Endothelial cell of umbilical vein (primary cell): ENCODE results near the gene KIRREL1. TPM values are rescaled to one million over a fixed set of nuclear protein-coding genes. Genes with fewer than 3 reads are reported as not detected.

ENCODE experiments used
- BruUV-seq: library from RNA; stranded (reverse); fragments of 400-500 nt; replicated peaks from 2 replicates; lab custom pipeline; 2021; lab: Mats Ljungman, UMichigan
- CTCF ChIA-PET: fragments of 300-600, 350-600 bp; sonication (Branson Sonifier 250); formaldehyde crosslinking; loops from one replicate; lab custom pipeline; 2021; ENCODE audit warnings: antibody characterized with exemption, inconsistent platforms; lab: Charles Lee
- POLR2A ChIA-PET: fragments of 300-600, 350-600 bp; sonication (Branson Sonifier 250); formaldehyde crosslinking; loops from one replicate; lab custom pipeline; 2021; ENCODE audit warnings: antibody characterized with exemption, inconsistent platforms; lab: Charles Lee
- DNase-seq: peaks from one replicate; pipeline ENCODE4 v3.0.0-alpha.2; 2011; ENCODE audit warnings: low read depth, low spot score
- FAIRE-seq: peaks from 2 replicates; lab custom pipeline; 2011; peaks lifted over from hg19 to GRCh38; lab: Jason Lieb, UNC
- H2AFZ ChIP-seq: 2 replicates; pipeline ENCODE4 v1.6.0; 2012; ENCODE audit warnings: low read depth, low read length, control low read depth, inconsistent platforms
- H3K27ac ChIP-seq: 2 replicates; pipeline ENCODE4 v1.5.1; 2011; ENCODE audit warnings: low read depth, mild to moderate bottlenecking, control low read depth, low read length, moderate library complexity; ENCODE audit not compliant: insufficient read depth
- H3K27me3 ChIP-seq, 2 experiments: 2 replicates each; pipeline versions ENCODE4 v1.6.0 to v1.6.1; 2011; ENCODE audit warnings: low read length in 2 of 2, mixed read lengths in 1 of 2; ENCODE audit not compliant: control insufficient read depth in 2 of 2, insufficient read depth in 2 of 2
- H3K36me3 ChIP-seq, 2 experiments: 2 replicates in 1 of 2; 3 replicates in 1 of 2; pipeline ENCODE4 v1.5.1; 2011; ENCODE audit warnings: low read length in 2 of 2, mild to moderate bottlenecking in 1 of 2, moderate library complexity in 1 of 2; ENCODE audit not compliant: control insufficient read depth in 2 of 2, insufficient read depth in 2 of 2; ENCODE audit errors: extremely low read depth in 1 of 2
- H3K4me1 ChIP-seq: 3 replicates; pipeline ENCODE4 v1.5.1; 2011; ENCODE audit warnings: mild to moderate bottlenecking, low read length; ENCODE audit not compliant: control insufficient read depth, insufficient read depth; ENCODE audit errors: extremely low read depth
- H3K4me2 ChIP-seq: 2 replicates; pipeline ENCODE4 v1.6.1; 2011; ENCODE audit warnings: low read length, control low read depth, mixed read lengths; ENCODE audit not compliant: insufficient read depth
- H3K4me3 ChIP-seq, 3 experiments: fragments of 200-600 bp in 1 of 3; sonication (generic), shearing (Covaris generic) in 1 of 3; replicated peaks in 1 of 3; 2 replicates each; pipeline ENCODE4 v1.5.1; 2011 to 2016; ENCODE audit warnings: control low read depth in 3 of 3, low read length in 3 of 3, mild to moderate bottlenecking in 2 of 3, inconsistent platforms in 1 of 3, low read depth in 1 of 3, moderate library complexity in 1 of 3; ENCODE audit not compliant: insufficient read depth in 1 of 3
- H3K79me2 ChIP-seq: 2 replicates; pipeline ENCODE4 v1.6.0; 2012; ENCODE audit warnings: low read length, inconsistent platforms; ENCODE audit not compliant: control insufficient read depth, insufficient read depth
- H3K9ac ChIP-seq: replicated peaks from 2 replicates; pipeline ENCODE3; 2011; ENCODE audit warnings: low read length, control low read depth; ENCODE audit not compliant: insufficient read depth; ENCODE audit errors: extremely low read depth
- H3K9me1 ChIP-seq: replicated peaks from 3 replicates; pipeline ENCODE4 v1.6.0; 2011; ENCODE audit warnings: mild to moderate bottlenecking, low read length; ENCODE audit not compliant: control insufficient read depth, insufficient read depth; ENCODE audit errors: extremely low read depth
- H3K9me3 ChIP-seq: replicated peaks from 2 replicates; pipeline ENCODE4 v1.5.1; 2012; ENCODE audit warnings: low read length, inconsistent platforms; ENCODE audit not compliant: control insufficient read depth, insufficient read depth
- H4K20me1 ChIP-seq: replicated peaks from 2 replicates; pipeline ENCODE3; 2011; ENCODE audit warnings: mild to moderate bottlenecking, low read length; ENCODE audit not compliant: control insufficient read depth, insufficient read depth; ENCODE audit errors: extremely low read depth
- CTCF ChIP-seq, 2 donors: IDR thresholded peaks; 1 replicate in 1 of 2; 2 replicates in 1 of 2; pipeline ENCODE4 v1.5.1; 2011; ENCODE audit warnings: low read length in 2 of 2, mild to moderate bottlenecking in 2 of 2, moderate library complexity in 2 of 2, control low read depth in 1 of 2, inconsistent platforms in 1 of 2, low read depth in 1 of 2; ENCODE audit not compliant: insufficient read depth in 1 of 2; ENCODE audit errors: extremely low read depth in 1 of 2
- FOS ChIP-seq: IDR thresholded peaks from 2 replicates; pipeline ENCODE4 v1.6.1; 2011; ENCODE audit warnings: mild to moderate bottlenecking, low read length, moderate library complexity, borderline replicate concordance; ENCODE audit not compliant: insufficient read depth
- GATA2 ChIP-seq: IDR thresholded peaks from 2 replicates; pipeline ENCODE4 v1.7.0; 2011; ENCODE audit warnings: low read depth, mild to moderate bottlenecking, moderate library complexity, mixed read lengths, low read length; ENCODE audit not compliant: insufficient read length, insufficient read depth
- JUN ChIP-seq: IDR thresholded peaks from 2 replicates; pipeline ENCODE4 v1.6.1; 2011; ENCODE audit warnings: borderline replicate concordance, low read depth; ENCODE audit not compliant: insufficient read length, insufficient read depth
- MAX ChIP-seq: IDR thresholded peaks from 2 replicates; pipeline ENCODE4 v1.6.1; 2011; ENCODE audit not compliant: insufficient read depth, insufficient read length
- MYC ChIP-seq: IDR thresholded peaks from one replicate; pipeline ENCODE4 v1.6.1; 2011; ENCODE audit warnings: mild to moderate bottlenecking, low read depth, low read length
- POLR2AphosphoS5 ChIP-seq: IDR thresholded peaks from 2 replicates; pipeline ENCODE4 v1.6.1; 2012; ENCODE audit warnings: low read depth, mild to moderate bottlenecking, control low read depth, low read length, moderate library complexity; ENCODE audit not compliant: insufficient read depth
- dilution Hi-C: fragments of 300-500 bp; cut with MboI; formaldehyde crosslinking; loops from one replicate; pipeline ENCODE4 v1.15.0; 2019; ENCODE audit warnings: low sequenced_read_pairs; ENCODE audit not compliant: extremely low pct_ligation_motif_present
- intact Hi-C: fragments of 100-400 bp; cut with micrococcal nuclease; formaldehyde crosslinking; loops from one replicate; pipeline ENCODE4 v1.10.0; 2022
- polyA plus RNA-seq, 4 experiments: library from polyadenylated mRNA; depleted of rRNA in 3 of 4; stranded (reverse) in 3 of 4; unstranded in 1 of 4; fragments of >200 nt; gene quantifications; 2 replicates each; pipeline versions ENCODE4 v1.2.1 to v1.2.3, GENCODE V29; 2011 to 2012; ENCODE audit warnings: missing spikeins in 1 of 4
- total RNA-seq: library from RNA; stranded (reverse); gene quantifications from 2 replicates; pipeline ENCODE4 v1.2.3, GENCODE V29; 2021

The KIRREL1 gene
- total and polyA plus RNA-seq, 2 donors (not counting 3 experiments of a cell fraction or from before 2014, with no cell fraction given), result 35.6 to 57.6 TPM

- peak; percentile 85 for DNase-seq
- CTCF ChIA-PET, result interaction anchor here (0.5 to 5.2 kb wide), 4 partner anchors 18 to 64 kb away, joined by 3 to 26 read pairs (median 4); no protein-coding TSS in a partner anchor
These were observed 62.4 kb downstream of the KIRREL1 start for GRCh38 chr1:158055854-158056253.

More at GRCh38 chr1:158055854-158056253, 62.4 kb downstream of the KIRREL1 start:
- Histone ChIP-seq H3K27ac (no peak overlapping the region), H2AFZ (no peak overlapping the region), H3K4me1 (peaks cover 19% of the 10 kb centered on the region), H3K9me1 (no peaks in the 10 kb centered on the region), H4K20me1 (no peaks in the 10 kb centered on the region), H3K9ac (no peak overlapping the region), H3K4me3 (no peak overlapping the region), H3K36me3 (no peaks in the 10 kb centered on the region), H3K4me2 (peak overlapping the region; percentile 13), H3K79me2 (peaks cover 3% of the 10 kb centered on the region), H3K27me3 (no peaks in the 10 kb centered on the region), H3K9me3 (no peaks in the 10 kb centered on the region)
- intact Hi-C loops, result loop anchor here (1.0 kb wide), 2 partner anchors 18 to 31 kb away; no protein-coding TSS in a partner anchor
- TF ChIP-seq JUN (no peak), MYC (no peak), GATA2 (no peak), MAX (no peak), FOS (no peak), CTCF (IDR thresholded peaks at IDR 0.05; ENCODE audit: extremely low read depth in 1 of 2, insufficient read depth in 1 of 2, low read depth in 1 of 2, low read length in 2 of 2) (no peak), POLR2AphosphoS5 (peak; percentile 49)
- peak; percentile 85 for FAIRE-seq
- POLR2A ChIA-PET, result no interaction called here
- dilution Hi-C loops, result no loop called here
- BruUV-seq, result no TSS peak
